H9 (cell line): Measurements from ENCODE around the gene DOCK2. TPM values are rescaled to one million over a fixed set of nuclear protein-coding genes. Genes with fewer than 3 reads are reported as not detected.

Source experiments
- DNase-seq: peaks from one replicate; pipeline ENCODE4 v3.0.0-alpha.2; 2017
- H2AFZ ChIP-seq: one replicate; pipeline ENCODE4 v1.6.1; 2013; ENCODE audit warnings: mild to moderate bottlenecking, low read length, control low read depth, moderate library complexity
- H2AK5ac ChIP-seq: 2 replicates; pipeline ENCODE4 v1.6.1; 2013; ENCODE audit warnings: low read length, control low read depth, mixed read lengths; ENCODE audit not compliant: insufficient read length
- H2BK120ac ChIP-seq: one replicate; pipeline ENCODE4 v1.6.1; 2013; ENCODE audit warnings: low read depth, mild to moderate bottlenecking, low read length, control low read depth, inconsistent platforms; ENCODE audit not compliant: poor library complexity, severe bottlenecking
- H2BK12ac ChIP-seq: 2 replicates; pipeline ENCODE4 v1.6.1; 2013; ENCODE audit warnings: low read length, control low read depth, mixed read lengths, low read depth; ENCODE audit not compliant: insufficient read length
- H2BK15ac ChIP-seq: 2 replicates; pipeline ENCODE4 v1.6.1; 2013; ENCODE audit warnings: low read depth, low read length, control low read depth
- H2BK20ac ChIP-seq: one replicate; pipeline ENCODE4 v1.6.1; 2013; ENCODE audit warnings: low read depth, mild to moderate bottlenecking, low read length, control low read depth, inconsistent platforms; ENCODE audit not compliant: poor library complexity, severe bottlenecking
- H2BK5ac ChIP-seq: 2 replicates; pipeline ENCODE4 v1.6.1; 2013; ENCODE audit warnings: low read length, control low read depth, mixed read lengths; ENCODE audit not compliant: insufficient read length
- H3K14ac ChIP-seq: 2 replicates; pipeline ENCODE4 v1.6.1; 2013; ENCODE audit warnings: low read length, control low read depth; ENCODE audit not compliant: insufficient read depth
- H3K18ac ChIP-seq: 2 replicates; pipeline ENCODE4 v1.6.1; 2013; ENCODE audit warnings: low read depth, mild to moderate bottlenecking, mixed read lengths, low read length, control low read depth; ENCODE audit not compliant: insufficient read length
- H3K23ac ChIP-seq: 2 replicates; pipeline ENCODE4 v1.6.1; 2013; ENCODE audit warnings: low read length, control low read depth, mixed read lengths, low read depth; ENCODE audit not compliant: insufficient read length
- H3K23me2 ChIP-seq: 2 replicates; pipeline ENCODE4 v1.6.1; 2013; ENCODE audit warnings: low read depth, mild to moderate bottlenecking, mixed read lengths, low read length, control low read depth; ENCODE audit not compliant: insufficient read length, poor library complexity, severe bottlenecking
- H3K27ac ChIP-seq: 2 replicates; pipeline ENCODE4 v1.5.1; 2013; ENCODE audit warnings: low read length, control low read depth, mixed read lengths, low read depth; ENCODE audit not compliant: insufficient read length
- H3K27me3 ChIP-seq: 2 replicates; pipeline ENCODE4 v1.6.1; 2013; ENCODE audit warnings: low read length, control low read depth, inconsistent platforms; ENCODE audit not compliant: insufficient read depth
- H3K4ac ChIP-seq: 2 replicates; pipeline ENCODE4 v1.6.1; 2013; ENCODE audit warnings: low read depth, mild to moderate bottlenecking, control low read depth, inconsistent platforms, low read length, moderate library complexity
- H3K4me1 ChIP-seq: 2 replicates; pipeline ENCODE4 v1.6.1; 2013; ENCODE audit warnings: low read length, control low read depth, inconsistent platforms; ENCODE audit not compliant: insufficient read depth
- H3K4me2 ChIP-seq: 2 replicates; pipeline ENCODE4 v1.6.1; 2013; ENCODE audit warnings: low read length, control low read depth, mixed read lengths; ENCODE audit not compliant: insufficient read length, insufficient read depth
- H3K56ac ChIP-seq: 2 replicates; pipeline ENCODE4 v1.6.1; 2013; ENCODE audit warnings: low read depth, mild to moderate bottlenecking, mixed read lengths, low read length, control low read depth; ENCODE audit not compliant: insufficient read length
- H3K79me1 ChIP-seq: 2 replicates; pipeline ENCODE4 v1.6.1; 2013; ENCODE audit warnings: low read depth, mild to moderate bottlenecking, moderate library complexity, low read length, control low read depth, inconsistent platforms; ENCODE audit not compliant: insufficient read depth, poor library complexity, severe bottlenecking
- H3K79me2 ChIP-seq: 2 replicates; pipeline ENCODE4 v1.6.1; 2013; ENCODE audit warnings: low read length, control low read depth, inconsistent platforms; ENCODE audit not compliant: insufficient read depth
- H3K9ac ChIP-seq: 2 replicates; pipeline ENCODE4 v1.6.1; 2013; ENCODE audit warnings: low read length, control low read depth, mixed read lengths; ENCODE audit not compliant: insufficient read length; ENCODE audit errors: extremely low read depth
- H3K9me3 ChIP-seq: one replicate; pipeline ENCODE4 v1.6.1; 2013; ENCODE audit warnings: low read depth, low read length, inconsistent platforms; ENCODE audit not compliant: control insufficient read depth
- H3T11ph ChIP-seq: one replicate; pipeline ENCODE4 v1.6.1; 2013; ENCODE audit warnings: mild to moderate bottlenecking, low read length, control low read depth, inconsistent platforms
- H4K20me1 ChIP-seq: one replicate; pipeline ENCODE4 v1.6.1; 2013; ENCODE audit not compliant: control insufficient read depth, insufficient read length, insufficient read depth
- H4K5ac ChIP-seq: 2 replicates; pipeline ENCODE4 v1.6.1; 2013; ENCODE audit warnings: low read depth, mild to moderate bottlenecking, mixed read lengths, low read length, control low read depth; ENCODE audit not compliant: insufficient read length
- H4K8ac ChIP-seq: replicated peaks from 2 replicates; pipeline ENCODE4 v1.6.1; 2013; ENCODE audit warnings: low read length, control low read depth, mixed read lengths, low read depth; ENCODE audit not compliant: insufficient read length
- H4K91ac ChIP-seq: 2 replicates; pipeline ENCODE4 v1.6.1; 2013; ENCODE audit warnings: low read depth, mild to moderate bottlenecking, moderate library complexity, mixed read lengths, low read length, control low read depth; ENCODE audit not compliant: insufficient read length
- H3K27ac Mint-ChIP-seq, 3 experiments: 2 replicates in 2 of 3; 3 replicates in 1 of 3; pipeline ENCODE4 v1.8.0; 2020 to 2021; ENCODE audit warnings: mixed read lengths in 3 of 3, mild to moderate bottlenecking in 1 of 3, moderate library complexity in 1 of 3
- H3K27me3 Mint-ChIP-seq: 2 replicates; pipeline ENCODE4 v1.8.0; 2021; ENCODE audit warnings: low read depth, mild to moderate bottlenecking, moderate library complexity, mixed read lengths
- H3K36me3 Mint-ChIP-seq, 3 experiments: 2 replicates in 2 of 3; 3 replicates in 1 of 3; pipeline ENCODE4 v1.8.0; 2020 to 2021; ENCODE audit warnings: low read depth in 3 of 3, mixed read lengths in 3 of 3; ENCODE audit not compliant: insufficient read depth in 1 of 3
- H3K4me1 Mint-ChIP-seq, 2 experiments: 2 replicates each; pipeline ENCODE4 v1.8.0; 2020; ENCODE audit warnings: mixed read lengths in 2 of 2
- H3K4me3 Mint-ChIP-seq, 2 experiments: 2 replicates in 1 of 2; 3 replicates in 1 of 2; pipeline ENCODE4 v1.8.0; 2020 to 2021; ENCODE audit warnings: mild to moderate bottlenecking in 2 of 2, mixed read lengths in 2 of 2, moderate library complexity in 1 of 2
- H3K9me3 Mint-ChIP-seq, 2 experiments: 2 replicates in 1 of 2; 3 replicates in 1 of 2; pipeline ENCODE4 v1.8.0; 2020; ENCODE audit warnings: mild to moderate bottlenecking in 2 of 2, mixed read lengths in 2 of 2, moderate library complexity in 1 of 2
- WGBS: extraction: QIAGEN DNeasy Blood & Tissue Kit; methylation state at CpG from one replicate; pipeline ENCODE4 v1.1.7; 2013; ENCODE audit warnings: missing lambda C conversion rate, low lambda C conversion rate, mixed read lengths; ENCODE audit not compliant: insufficient read length; ENCODE audit errors: extremely low coverage; 5-methylcytosine and 5-hydroxymethylcytosine counted together
- total RNA-seq: library from RNA; stranded (reverse); gene quantifications from 2 replicates; pipeline ENCODE4 v1.2.1, GENCODE V29; 2021
- TF ChIP-seq, protein P1 (sequence below): fragments of 200-600 bp; sonication (generic); conservative IDR thresholded peaks from 3 replicates; pipeline ENCODE4 v1.8.0; 2021; ENCODE audit warnings: antibody characterized with exemption, mild to moderate bottlenecking

DOCK2 gene
- total RNA-seq, 1 experiment from 2014 or later = 7.8 TPM

GRCh38 chr5:169873642-169874041, 236.6 kb downstream of the DOCK2 start:
- H4K20me1 ChIP-seq = no peaks in the 10 kb centered on the region
- WGBS = no CpG with 5 or more reads among the region's 5 CpGs
- Mint-ChIP-seq H3K27me3 (no peaks in the 10 kb centered on the region), H3K27ac (no peak overlapping the region), H3K36me3 (no peaks in the 10 kb centered on the region), H3K4me3 (no peak overlapping the region), H3K4me1 (peaks cover 14 to 18% of the 10 kb centered on the region in 2 experiments), H3K9me3 (no peaks in the 10 kb centered on the region; a peak in 1 of 5 replicates)
- no peaks in the 10 kb centered on the region for H3K23me2 ChIP-seq
- DNase-seq = no peak
- H2BK20ac ChIP-seq = no peak overlapping the region
- H3T11ph ChIP-seq = no peak overlapping the region
- no peak overlapping the region for H3K56ac ChIP-seq
- no peak overlapping the region for H3K4me2 ChIP-seq
- H3K23ac ChIP-seq = no peak overlapping the region
- no peaks in the 10 kb centered on the region for H3K9me3 ChIP-seq
- H4K5ac ChIP-seq = no peak overlapping the region
- H2BK12ac ChIP-seq = no peak overlapping the region
- H3K9ac ChIP-seq = no peak overlapping the region
- H4K8ac ChIP-seq = no peak overlapping the region
- H2AK5ac ChIP-seq = no peak overlapping the region
- no peaks in the 10 kb centered on the region for H3K27me3 ChIP-seq
- H3K79me2 ChIP-seq = no peaks in the 10 kb centered on the region
- H2BK15ac ChIP-seq = no peak overlapping the region
- no peak overlapping the region for H2AFZ ChIP-seq
- no peak overlapping the region for H2BK120ac ChIP-seq
- no peaks in the 10 kb centered on the region for H3K79me1 ChIP-seq
- no peak overlapping the region for H3K4ac ChIP-seq
- H3K27ac ChIP-seq = no peak overlapping the region
- H3K4me1 ChIP-seq = no peaks in the 10 kb centered on the region
- TF ChIP-seq, protein P1, sequence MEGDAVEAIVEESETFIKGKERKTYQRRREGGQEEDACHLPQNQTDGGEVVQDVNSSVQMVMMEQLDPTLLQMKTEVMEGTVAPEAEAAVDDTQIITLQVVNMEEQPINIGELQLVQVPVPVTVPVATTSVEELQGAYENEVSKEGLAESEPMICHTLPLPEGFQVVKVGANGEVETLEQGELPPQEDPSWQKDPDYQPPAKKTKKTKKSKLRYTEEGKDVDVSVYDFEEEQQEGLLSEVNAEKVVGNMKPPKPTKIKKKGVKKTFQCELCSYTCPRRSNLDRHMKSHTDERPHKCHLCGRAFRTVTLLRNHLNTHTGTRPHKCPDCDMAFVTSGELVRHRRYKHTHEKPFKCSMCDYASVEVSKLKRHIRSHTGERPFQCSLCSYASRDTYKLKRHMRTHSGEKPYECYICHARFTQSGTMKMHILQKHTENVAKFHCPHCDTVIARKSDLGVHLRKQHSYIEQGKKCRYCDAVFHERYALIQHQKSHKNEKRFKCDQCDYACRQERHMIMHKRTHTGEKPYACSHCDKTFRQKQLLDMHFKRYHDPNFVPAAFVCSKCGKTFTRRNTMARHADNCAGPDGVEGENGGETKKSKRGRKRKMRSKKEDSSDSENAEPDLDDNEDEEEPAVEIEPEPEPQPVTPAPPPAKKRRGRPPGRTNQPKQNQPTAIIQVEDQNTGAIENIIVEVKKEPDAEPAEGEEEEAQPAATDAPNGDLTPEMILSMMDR = no peak
- H3K18ac ChIP-seq = no peak overlapping the region
- no peak overlapping the region for H2BK5ac ChIP-seq
- no peak overlapping the region for H4K91ac ChIP-seq
- no peak overlapping the region for H3K14ac ChIP-seq
